D721Med (cell line): ENCODE data around the gene TBC1D25.
"Not testable (repeated sequence)": the region's sequence is repeated elsewhere in the genome, so short reads cannot be mapped to it uniquely, and the experiment has no call there.

ENCODE experiments used
- DNase-seq: peaks from one replicate; pipeline ENCODE4 v3.0.0; 2011; ENCODE audit warnings: low spot score; ENCODE audit not compliant: insufficient read length
- FAIRE-seq: peaks from 2 replicates; lab custom pipeline; 2011; peaks lifted over from hg19 to GRCh38; lab: Jason Lieb, UNC
- TF ChIP-seq, protein P1 (sequence below): IDR thresholded peaks from 2 replicates; pipeline ENCODE4 v1.5.1; 2012; ENCODE audit warnings: mild to moderate bottlenecking, control low read depth; ENCODE audit not compliant: insufficient read depth; ENCODE audit errors: missing control alignments

TBC1D25 gene

DNA sequence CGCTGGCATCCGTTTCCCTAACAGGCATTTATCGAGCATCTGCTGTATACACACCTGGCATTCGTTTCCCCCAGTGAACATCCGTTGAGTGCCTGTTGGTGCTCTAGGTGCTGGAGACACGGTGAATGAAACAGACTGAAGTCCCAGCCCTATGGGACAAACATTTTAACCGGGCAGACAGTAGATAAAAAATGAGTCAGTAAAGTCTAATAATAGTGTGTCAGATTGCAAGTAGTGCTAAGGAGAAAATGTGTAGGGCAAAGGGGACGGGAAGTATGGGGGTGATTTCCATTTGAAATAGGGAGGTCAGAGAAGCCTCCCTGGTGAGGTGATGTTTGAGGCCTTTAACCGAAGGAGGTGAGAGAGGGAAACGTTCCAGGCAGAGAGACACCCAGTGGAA, 23.2 kb upstream of the TBC1D25 start:
- TF ChIP-seq, protein P1, sequence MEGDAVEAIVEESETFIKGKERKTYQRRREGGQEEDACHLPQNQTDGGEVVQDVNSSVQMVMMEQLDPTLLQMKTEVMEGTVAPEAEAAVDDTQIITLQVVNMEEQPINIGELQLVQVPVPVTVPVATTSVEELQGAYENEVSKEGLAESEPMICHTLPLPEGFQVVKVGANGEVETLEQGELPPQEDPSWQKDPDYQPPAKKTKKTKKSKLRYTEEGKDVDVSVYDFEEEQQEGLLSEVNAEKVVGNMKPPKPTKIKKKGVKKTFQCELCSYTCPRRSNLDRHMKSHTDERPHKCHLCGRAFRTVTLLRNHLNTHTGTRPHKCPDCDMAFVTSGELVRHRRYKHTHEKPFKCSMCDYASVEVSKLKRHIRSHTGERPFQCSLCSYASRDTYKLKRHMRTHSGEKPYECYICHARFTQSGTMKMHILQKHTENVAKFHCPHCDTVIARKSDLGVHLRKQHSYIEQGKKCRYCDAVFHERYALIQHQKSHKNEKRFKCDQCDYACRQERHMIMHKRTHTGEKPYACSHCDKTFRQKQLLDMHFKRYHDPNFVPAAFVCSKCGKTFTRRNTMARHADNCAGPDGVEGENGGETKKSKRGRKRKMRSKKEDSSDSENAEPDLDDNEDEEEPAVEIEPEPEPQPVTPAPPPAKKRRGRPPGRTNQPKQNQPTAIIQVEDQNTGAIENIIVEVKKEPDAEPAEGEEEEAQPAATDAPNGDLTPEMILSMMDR: no peak
- FAIRE-seq (no peak), DNase-seq (no peak)

GRCh38 chrX:48516987-48517386, 22.5 kb upstream of the TBC1D25 start:
- FAIRE-seq (no peak), DNase-seq (no peak)
- TF ChIP-seq, protein P1: no peak

DNA sequence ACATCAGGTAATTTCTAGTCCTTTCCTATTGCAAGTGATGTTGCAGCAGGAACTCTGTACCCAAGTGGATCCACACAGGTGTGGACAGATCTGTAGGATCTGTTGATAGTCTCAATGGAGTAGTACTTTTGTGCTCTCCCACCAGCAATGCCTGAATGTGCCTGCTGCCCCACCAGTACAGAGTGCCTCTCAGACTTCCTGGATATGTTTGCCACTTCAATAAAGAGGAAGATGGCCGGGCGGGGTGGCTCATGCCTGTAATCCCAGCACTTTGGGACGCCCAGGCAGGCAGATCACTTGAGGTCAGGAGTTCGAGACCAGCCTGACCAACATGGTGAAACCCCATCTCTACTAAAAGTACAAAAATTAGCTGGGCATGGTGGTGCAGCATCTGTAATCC, 20.0 kb upstream of the TBC1D25 start:
- not testable (repeated sequence) for FAIRE-seq, DNase-seq

DNA sequence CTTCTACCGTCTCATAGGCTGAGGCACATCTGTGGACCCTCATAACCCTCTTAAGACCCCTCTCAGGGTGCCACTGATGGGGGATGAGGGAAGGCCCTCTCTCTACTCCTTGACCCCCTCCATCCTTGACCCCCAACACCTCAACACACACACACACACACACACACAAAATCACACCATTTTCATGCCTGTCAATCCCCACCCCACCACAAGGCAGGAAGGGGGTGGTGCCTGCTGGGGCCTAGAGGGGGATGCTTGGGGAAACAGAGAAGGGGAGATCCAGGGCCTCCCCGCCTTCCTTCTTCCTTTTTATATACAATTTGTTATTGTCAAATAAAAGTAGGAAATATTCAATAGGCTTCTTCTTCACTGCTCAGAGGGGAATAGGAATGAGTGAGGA, 19.1 kb upstream of the TBC1D25 start:
- DNase-seq (no peak), FAIRE-seq (no peak)
- TF ChIP-seq, protein P1: no peak

- no peak for DNase-seq
- no peak for FAIRE-seq
- TF ChIP-seq, protein P1: no peak
These were observed 18.6 kb upstream of the TBC1D25 start for GRCh38 chrX:48520976-48521352.

DNA sequence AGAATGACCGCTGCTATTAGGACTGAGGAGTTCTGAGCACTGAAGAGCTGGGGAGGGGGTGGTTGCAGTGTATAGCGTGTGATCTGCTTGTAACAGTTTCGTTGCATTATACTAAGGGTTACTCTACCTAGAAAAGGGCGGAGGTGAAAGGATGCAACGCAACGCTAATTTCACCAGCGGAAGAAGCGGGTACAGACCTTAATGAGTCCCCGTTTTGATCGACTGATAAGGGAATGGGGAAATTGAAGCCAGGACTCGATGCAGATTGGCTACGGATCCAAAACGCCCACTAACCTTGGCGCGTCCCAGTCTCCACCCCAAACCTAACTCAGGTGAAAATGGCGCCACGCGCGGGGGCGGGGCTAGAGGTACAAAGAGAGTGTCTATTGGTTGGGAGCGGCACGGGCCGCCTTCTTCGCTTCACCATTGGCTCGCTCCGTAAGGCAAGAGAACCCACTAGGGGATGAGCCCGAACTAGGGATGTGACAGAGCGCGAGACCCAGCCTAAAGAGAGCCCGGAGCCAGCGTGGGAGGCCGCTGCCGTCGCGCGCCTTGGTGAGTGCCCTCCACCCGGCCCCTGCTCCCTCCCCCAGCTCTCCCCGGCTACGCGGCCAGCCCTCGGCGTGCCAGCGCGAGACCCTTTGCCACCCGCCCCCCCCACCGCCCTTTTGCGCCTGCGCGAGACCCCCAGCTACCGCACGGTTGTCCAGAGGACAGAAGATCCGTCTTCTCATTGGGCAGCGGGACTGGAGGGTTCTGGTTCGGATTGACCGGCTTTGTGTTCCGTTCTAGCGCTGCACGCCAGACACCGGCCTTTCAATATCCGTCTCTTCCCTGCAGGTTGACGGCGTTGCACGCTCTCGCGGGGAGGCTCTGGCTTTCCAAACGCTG, 17.9 kb upstream of the TBC1D25 start, which contains the start of gene EBP:
TSS of gene EBP (plus strand) at position 456 of the 891 bp plus-strand sequence. CDS start 1,964 bp downstream, outside the sequence.
- TF ChIP-seq, protein P1: no peak
- DNase-seq: peak; percentile 59
- FAIRE-seq: no peak

GRCh38 chrX:48522291-48522690, 17.2 kb upstream of the TBC1D25 start:
- FAIRE-seq: no peak
- no peak for DNase-seq

More at GRCh38 chrX:48522291-48522690, 17.2 kb upstream of the TBC1D25 start:
- TF ChIP-seq, protein P1: no peak
